Neutrophil (primary cell): ENCODE results near the gene PCLO.

Source experiments
- H3K27ac ChIP-seq: fragments of 200-600 bp; sonication (generic); 2 replicates; pipeline ENCODE4 v1.5.1; 2016; ENCODE audit warnings: mild to moderate bottlenecking, moderate library complexity
- H3K27me3 ChIP-seq: fragments of 200-600 bp; sonication (generic); 2 replicates; pipeline ENCODE4 v1.6.0; 2016; ENCODE audit warnings: mild to moderate bottlenecking
- H3K36me3 ChIP-seq: fragments of 200-600 bp; sonication (generic); 2 replicates; pipeline ENCODE4 v1.5.1; 2017
- H3K4me1 ChIP-seq, 2 experiments: fragments of 200-600 bp in 1 of 2; sonication (generic) in 1 of 2; 1 replicate in 1 of 2; 2 replicates in 1 of 2; pipeline versions ENCODE4 v1.5.1 to v1.6.1; 2013 to 2016; ENCODE audit warnings: low read depth in 1 of 2, low read length in 1 of 2, mild to moderate bottlenecking in 1 of 2, moderate library complexity in 1 of 2; ENCODE audit not compliant: control insufficient read depth in 1 of 2, insufficient read depth in 1 of 2
- H3K4me3 ChIP-seq, 2 experiments: fragments of 200-600 bp in 1 of 2; sonication (generic) in 1 of 2; 1 replicate in 1 of 2; 2 replicates in 1 of 2; pipeline ENCODE4 v1.5.1; 2013 to 2016; ENCODE audit warnings: low read depth in 1 of 2, low read length in 1 of 2, mild to moderate bottlenecking in 1 of 2, moderate library complexity in 1 of 2
- H3K9me3 ChIP-seq: fragments of 200-600 bp; sonication (generic); 2 replicates; pipeline ENCODE4 v1.5.1; 2016
- CTCF ChIP-seq: fragments of 200-600 bp; sonication (generic); IDR thresholded peaks from 2 replicates; pipeline ENCODE4 v1.5.1; 2016; ENCODE audit warnings: antibody characterized with exemption

PCLO gene

DNA sequence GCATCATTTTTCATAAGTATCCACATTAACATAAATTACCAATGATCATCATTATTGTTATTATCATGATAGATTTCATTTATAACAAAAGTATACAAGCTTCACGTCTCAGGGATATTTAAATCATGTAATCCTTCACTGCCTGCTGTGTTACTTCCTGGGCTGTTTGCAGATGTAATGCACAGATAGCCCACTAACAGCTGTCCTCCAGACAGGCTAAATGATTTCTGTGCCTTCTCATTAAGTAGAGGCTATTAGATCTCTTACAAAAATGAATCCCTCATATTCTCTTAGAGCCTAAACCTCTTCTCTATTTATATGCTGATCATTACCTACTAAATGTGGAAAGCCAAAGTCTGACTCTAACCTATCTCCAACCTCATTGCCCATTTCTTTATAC lies 9.3 kb downstream of the PCLO start:
- Histone ChIP-seq H3K4me3 (no peak overlapping the region), H3K4me1 (no peaks in the 10 kb centered on the region), H3K9me3 (no peaks in the 10 kb centered on the region), H3K27ac (no peak overlapping the region), H3K27me3 (no peaks in the 10 kb centered on the region), H3K36me3 (no peaks in the 10 kb centered on the region)
- TF ChIP-seq CTCF: no peak

- H3K9me3 ChIP-seq: no peaks in the 10 kb centered on the region
- no peak overlapping the region for H3K27ac ChIP-seq
- H3K4me3 ChIP-seq: no peak overlapping the region
- H3K36me3 ChIP-seq: no peaks in the 10 kb centered on the region
- no peak for TF ChIP-seq CTCF
- no peaks in the 10 kb centered on the region for H3K27me3 ChIP-seq
- H3K4me1 ChIP-seq: no peaks in the 10 kb centered on the region
Measured at GRCh38 chr7:83150310-83150709, 12.4 kb downstream of the PCLO start.

DNA sequence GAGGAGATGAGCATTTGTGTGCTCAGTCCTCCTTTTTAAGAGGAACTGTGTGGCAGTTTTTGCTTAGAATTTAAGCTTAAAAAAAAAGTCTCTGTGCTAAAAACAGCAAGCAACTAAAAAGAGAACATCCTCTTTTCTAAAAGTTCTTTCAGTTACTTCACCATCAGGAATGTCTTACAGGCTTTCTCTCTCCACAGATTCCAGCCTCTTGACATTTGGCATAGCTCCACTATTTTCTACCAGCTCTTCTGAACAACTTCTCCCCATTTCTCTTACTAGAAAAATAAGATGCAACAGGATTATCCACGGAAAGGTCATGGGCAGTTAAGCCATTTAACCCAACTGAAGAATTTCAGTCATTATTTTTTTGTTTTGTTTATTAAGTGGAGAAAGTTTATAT lies 13.2 kb downstream of the PCLO start:
- H3K4me3 ChIP-seq: no peak overlapping the region
- TF ChIP-seq CTCF: no peak

GRCh38 chr7:83148776-83149175 lies 13.9 kb downstream of the PCLO start:
- Histone ChIP-seq H3K4me3 (no peak overlapping the region), H3K27ac (no peak overlapping the region), H3K36me3 (no peaks in the 10 kb centered on the region), H3K9me3 (no peaks in the 10 kb centered on the region), H3K27me3 (no peaks in the 10 kb centered on the region), H3K4me1 (no peaks in the 10 kb centered on the region)
- TF ChIP-seq CTCF: no peak

More for the DNA sequence above, 13.2 kb downstream of the PCLO start:
- Histone ChIP-seq H3K36me3 (no peaks in the 10 kb centered on the region), H3K27ac (no peak overlapping the region), H3K4me1 (no peaks in the 10 kb centered on the region), H3K27me3 (no peaks in the 10 kb centered on the region), H3K9me3 (no peaks in the 10 kb centered on the region)

DNA sequence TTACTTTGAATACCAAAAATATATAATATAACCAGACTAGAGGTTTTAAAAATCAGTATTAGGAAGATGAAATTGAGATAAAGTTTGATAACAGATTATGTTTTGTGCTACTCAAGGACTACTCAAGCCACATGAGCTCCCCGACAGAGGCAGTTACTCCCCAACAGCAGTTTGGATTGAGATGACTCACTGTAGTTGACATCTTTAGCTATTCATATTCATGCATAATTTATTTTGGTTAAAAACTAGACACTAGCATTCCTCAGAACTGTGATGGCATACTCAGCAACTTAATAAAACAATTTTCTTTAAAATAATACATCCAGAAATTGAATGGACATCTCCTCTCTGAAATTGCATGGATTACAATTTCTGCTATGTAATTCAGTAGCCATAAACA lies 19.6 kb downstream of the PCLO start:
- H3K36me3 ChIP-seq: no peaks in the 10 kb centered on the region
- no peaks in the 10 kb centered on the region for H3K4me1 ChIP-seq
- no peak overlapping the region for H3K4me3 ChIP-seq
- no peaks in the 10 kb centered on the region for H3K9me3 ChIP-seq
- TF ChIP-seq CTCF: no peak
- no peak overlapping the region for H3K27ac ChIP-seq
- no peaks in the 10 kb centered on the region for H3K27me3 ChIP-seq

DNA sequence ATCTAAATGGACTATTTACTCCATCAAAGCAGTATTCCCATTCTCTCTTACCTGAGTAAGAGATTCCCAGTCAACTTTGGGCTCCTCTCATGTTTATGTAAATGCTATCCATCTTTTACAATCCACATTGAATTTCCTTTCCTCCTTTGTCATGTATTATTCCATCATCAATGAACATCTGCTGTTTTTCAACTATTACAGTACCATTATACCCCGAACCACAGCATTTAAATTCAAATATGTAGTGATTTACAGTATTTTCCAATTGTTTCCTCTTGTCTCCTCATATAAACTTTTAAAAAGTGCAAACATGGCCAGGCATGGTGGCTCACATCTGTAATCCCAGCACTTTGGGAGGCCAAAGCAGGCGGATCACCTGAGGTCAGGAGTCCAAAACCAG lies 20.3 kb downstream of the PCLO start:
- Histone ChIP-seq H3K9me3 (no peaks in the 10 kb centered on the region), H3K27me3 (no peaks in the 10 kb centered on the region), H3K36me3 (no peaks in the 10 kb centered on the region), H3K4me3 (no peak overlapping the region), H3K27ac (no peak overlapping the region), H3K4me1 (no peaks in the 10 kb centered on the region)
- TF ChIP-seq CTCF: no peak
